DOHH2 (cell line): Measurements from ENCODE around the gene PSMA2.
A peak's percentile ranks its signal among the peaks of the same experiment; 100 is the strongest.

ENCODE experiments used
- H3F3A ChIP-seq: fragments of 200-600 bp; sonication (generic), shearing (Covaris generic); 2 replicates; pipeline ENCODE4 v1.6.0; 2016; ENCODE audit warnings: antibody characterized with exemption, mild to moderate bottlenecking; ENCODE audit not compliant: control insufficient read depth, insufficient read depth
- H3K27ac ChIP-seq: fragments of 200-600 bp; sonication (generic); 2 replicates; pipeline ENCODE4 v1.5.1; 2014; ENCODE audit warnings: low read depth, mild to moderate bottlenecking, low read length, moderate library complexity
- H3K27me3 ChIP-seq: fragments of 200-600 bp; sonication (generic); 2 replicates; pipeline ENCODE4 v1.6.1; 2014; ENCODE audit warnings: mild to moderate bottlenecking, low read length, mixed read lengths; ENCODE audit not compliant: control insufficient read depth
- H3K36me3 ChIP-seq: fragments of 200-600 bp; sonication (generic); 2 replicates; pipeline ENCODE4 v1.6.1; 2014; ENCODE audit warnings: mild to moderate bottlenecking, low read length, moderate library complexity, mixed read lengths; ENCODE audit not compliant: control insufficient read depth
- H3K4me1 ChIP-seq: fragments of 200-600 bp; sonication (generic); 2 replicates; pipeline ENCODE4 v1.6.1; 2014; ENCODE audit warnings: mild to moderate bottlenecking, low read length, mixed read lengths; ENCODE audit not compliant: control insufficient read depth
- H3K4me2 ChIP-seq: fragments of 200-600 bp; sonication (generic); 2 replicates; pipeline ENCODE4 v1.6.0; 2014; ENCODE audit warnings: mild to moderate bottlenecking, low read length, moderate library complexity
- H3K4me3 ChIP-seq: fragments of 200-600 bp; sonication (generic); 2 replicates; pipeline ENCODE4 v1.5.1; 2014; ENCODE audit warnings: mild to moderate bottlenecking, low read length, mixed read lengths
- H3K79me2 ChIP-seq: fragments of 200-600 bp; sonication (generic); 2 replicates; pipeline ENCODE4 v1.6.1; 2014; ENCODE audit warnings: mild to moderate bottlenecking, low read length, mixed read lengths; ENCODE audit not compliant: control insufficient read depth
- H3K9me2 ChIP-seq: fragments of 200-600 bp; sonication (generic); replicated peaks from 2 replicates; pipeline ENCODE4 v1.6.1; 2014; ENCODE audit warnings: mild to moderate bottlenecking, low read length, mixed read lengths; ENCODE audit not compliant: control insufficient read depth
- H3K9me3 ChIP-seq: fragments of 200-600 bp; sonication (generic); 2 replicates; pipeline ENCODE4 v1.6.1; 2014; ENCODE audit warnings: antibody characterized with exemption, low read length, mixed read lengths; ENCODE audit not compliant: control insufficient read depth, insufficient read depth
- H4K20me1 ChIP-seq: fragments of 200-600 bp; sonication (generic); 2 replicates; pipeline ENCODE4 v1.6.0; 2014; ENCODE audit warnings: low read depth, mild to moderate bottlenecking, antibody characterized with exemption, low read length, moderate library complexity; ENCODE audit not compliant: control insufficient read depth, insufficient read depth
- CTCF ChIP-seq: fragments of 200-600 bp; sonication (generic); IDR thresholded peaks from one replicate; pipeline ENCODE4 v1.5.1; 2014; ENCODE audit warnings: antibody characterized with exemption, mild to moderate bottlenecking, low read depth, low read length; ENCODE audit not compliant: poor library complexity, severe bottlenecking
- EZH2phosphoT487 ChIP-seq: fragments of 200-600 bp; sonication (generic); IDR thresholded peaks from 2 replicates; pipeline ENCODE4 v1.6.1; 2017; ENCODE audit warnings: borderline replicate concordance, mild to moderate bottlenecking, antibody characterized with exemption, low read length, moderate library complexity, mixed read lengths

The PSMA2 gene

GRCh38 chr7:42945821-42946626 lies 14.1 kb upstream of the PSMA2 start:
- TF ChIP-seq CTCF (no peak), EZH2phosphoT487 (no peak)
- Histone ChIP-seq H3K36me3 (peaks cover 2% of the 10 kb centered on the region), H3K4me2 (no peak overlapping the region), H3F3A (no peaks in the 10 kb centered on the region), H3K4me3 (no peak overlapping the region), H4K20me1 (peaks cover 3% of the 10 kb centered on the region; the same call in 1 of the 2 replicates), H3K9me3 (no peaks in the 10 kb centered on the region), H3K27me3 (peaks cover 3% of the 10 kb centered on the region; the same call in 1 of the 2 replicates), H3K27ac (no peak overlapping the region), H3K79me2 (no peaks in the 10 kb centered on the region), H3K9me2 (no peaks in the 10 kb centered on the region), H3K4me1 (no peaks in the 10 kb centered on the region)

DNA sequence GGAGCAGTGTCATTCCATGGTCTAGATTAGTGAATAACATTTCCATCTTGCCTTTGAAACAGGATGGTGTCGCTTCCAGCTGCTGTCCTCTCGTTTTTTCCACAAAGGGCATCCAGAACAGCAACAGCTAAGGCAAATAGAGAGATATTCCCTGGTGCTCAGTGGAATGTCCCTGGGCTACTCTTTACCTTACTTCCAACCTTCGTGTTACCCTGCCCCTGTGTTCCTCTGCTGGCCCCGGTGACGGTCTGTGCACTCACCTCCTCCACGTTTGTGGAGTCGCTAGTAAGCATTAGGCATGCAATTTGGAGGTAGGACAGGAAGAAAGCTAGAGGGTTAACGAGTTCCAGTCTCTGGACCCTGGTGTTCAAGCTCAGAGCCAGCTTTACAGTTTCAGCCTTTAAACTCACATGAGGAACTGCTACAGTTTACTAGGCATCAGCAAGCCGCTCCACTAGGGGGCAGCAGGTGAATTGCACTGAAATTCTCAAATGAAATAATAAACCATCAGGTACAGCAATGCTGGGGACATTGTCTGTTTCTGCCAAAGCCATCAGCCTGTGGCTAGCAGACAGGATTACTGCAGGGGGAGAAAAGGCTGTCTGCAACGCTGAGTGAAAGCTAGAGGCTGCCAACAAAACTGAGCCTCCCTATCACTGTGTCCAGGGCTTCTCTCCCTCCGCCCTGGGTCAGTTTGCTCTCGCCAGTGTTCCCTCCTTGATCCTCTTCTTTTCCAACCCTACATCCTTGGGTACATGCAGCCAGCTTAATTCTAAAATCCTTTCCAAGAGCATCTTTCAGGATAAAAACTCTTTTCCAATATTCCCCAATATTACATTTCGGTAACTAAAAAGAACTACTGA lies 9.2 kb upstream of the PSMA2 start:
- TF ChIP-seq EZH2phosphoT487: no peak
- TF ChIP-seq CTCF: peak; percentile 99
- Histone ChIP-seq H3K9me2 (no peaks in the 10 kb centered on the region), H3K4me2 (no peak overlapping the region), H3K4me1 (no peaks in the 10 kb centered on the region), H3K4me3 (no peak overlapping the region), H3K27me3 (no peaks in the 10 kb centered on the region; the same call in 1 of the 2 replicates), H3K36me3 (peaks cover 42% of the 10 kb centered on the region), H3K27ac (no peak overlapping the region), H4K20me1 (peaks cover 3% of the 10 kb centered on the region; the same call in 1 of the 2 replicates), H3K79me2 (peaks cover under 1% of the 10 kb centered on the region; the same call in 1 of the 2 replicates), H3K9me3 (no peaks in the 10 kb centered on the region), H3F3A (0 out of 2 replicates have a peak, but pooled peaks cover 6% of the 10 kb centered on the region)

DNA sequence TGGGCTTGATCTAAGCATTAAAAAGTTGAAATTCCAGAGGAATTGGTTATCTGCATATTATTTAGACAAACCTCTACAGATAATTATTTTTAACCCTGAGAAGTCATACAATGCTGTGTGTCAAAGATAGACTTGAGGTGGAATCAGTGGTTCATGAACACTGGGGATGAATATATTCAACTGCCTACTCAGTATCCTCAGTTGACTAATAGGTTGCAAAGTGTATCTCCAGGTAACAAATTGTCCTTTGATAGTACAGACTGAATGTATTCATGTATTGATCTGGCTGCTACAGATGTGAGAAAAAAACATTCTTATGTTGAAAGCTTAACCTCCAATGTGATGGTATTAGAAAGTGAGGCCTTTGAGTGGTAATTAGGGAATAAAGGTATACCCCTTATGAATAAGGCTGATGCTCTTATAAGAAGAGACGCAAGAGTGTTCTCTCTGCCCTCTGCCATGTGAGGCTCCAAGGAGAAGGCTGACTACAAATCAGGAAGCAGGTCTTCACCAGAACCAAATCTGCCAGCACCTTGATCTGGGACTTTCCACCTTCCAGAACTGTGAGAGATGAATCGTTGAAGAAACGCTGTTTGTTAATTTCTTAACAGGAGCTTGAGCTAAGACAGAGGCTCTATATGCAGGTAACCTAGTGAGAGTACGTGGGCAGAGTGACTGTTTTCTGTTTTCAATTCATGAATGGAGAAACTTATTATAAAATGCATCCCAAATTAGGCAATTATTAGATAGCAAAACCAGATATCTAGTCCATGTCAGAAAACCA lies 7.7 kb upstream of the PSMA2 start:
- H3K9me2 ChIP-seq: no peaks in the 10 kb centered on the region
- no peaks in the 10 kb centered on the region for H3K4me1 ChIP-seq
- H3K36me3 ChIP-seq: peaks cover 57% of the 10 kb centered on the region
- no peak overlapping the region for H3K4me2 ChIP-seq
- peaks cover 3% of the 10 kb centered on the region; the same call in 1 of the 2 replicates for H4K20me1 ChIP-seq
- no peak overlapping the region for H3K4me3 ChIP-seq
- 0 out of 2 replicates have a peak, but pooled peaks cover 6% of the 10 kb centered on the region for H3F3A ChIP-seq
- no peak overlapping the region for H3K27ac ChIP-seq
- TF ChIP-seq CTCF (no peak), EZH2phosphoT487 (no peak)
- H3K27me3 ChIP-seq: no peaks in the 10 kb centered on the region
- peaks cover 16% of the 10 kb centered on the region for H3K79me2 ChIP-seq
- H3K9me3 ChIP-seq: no peaks in the 10 kb centered on the region
